Body of pancreas (tissue), 4 donors: Measurements from ENCODE around the gene PLD1. TPM values are rescaled to one million over a fixed set of nuclear protein-coding genes. Genes with fewer than 3 reads are reported as not detected.

Experiments used
- ATAC-seq: fragments of 150-250 bp; one replicate; pipeline ENCODE4 v1.9.1; 2016
- DNase-seq, 4 donors: peaks; one replicate each; pipeline ENCODE4 v3.0.0-alpha.2; 2019
- H3K27ac ChIP-seq, 4 donors: fragments of 200-600 bp; sonication (generic); 1 replicate in 3 of 4; 2 replicates in 1 of 4; pipeline versions ENCODE4 v1.5.1 to v1.6.1; 2016 to 2019; ENCODE audit warnings: mild to moderate bottlenecking in 1 of 4, mixed read lengths in 1 of 4, moderate library complexity in 1 of 4
- H3K27me3 ChIP-seq, 2 donors: fragments of 200-600 bp; sonication (generic); one replicate each; pipeline ENCODE4 v1.6.0; 2016; ENCODE audit warnings: mild to moderate bottlenecking in 1 of 2
- H3K36me3 ChIP-seq, 2 donors: fragments of 200-600 bp; sonication (generic); replicated peaks in 1 of 2; 2 replicates each; pipeline ENCODE4 v1.5.1; 2016; ENCODE audit warnings: low read depth in 2 of 2; ENCODE audit not compliant: insufficient read depth in 1 of 2
- H3K4me1 ChIP-seq: fragments of 200-600 bp; sonication (generic); one replicate; pipeline ENCODE4 v1.6.0; 2016
- H3K4me3 ChIP-seq, 2 donors: fragments of 200-600 bp; sonication (generic); 1 replicate in 1 of 2; 2 replicates in 1 of 2; pipeline ENCODE4 v1.5.1; 2016 to 2019
- H3K9me3 ChIP-seq, 3 donors: fragments of 200-600 bp; sonication (generic); 1 replicate in 2 of 3; 2 replicates in 1 of 3; pipeline ENCODE4 v1.5.1; 2016
- POLR2A ChIP-seq, 3 donors: fragments of 450-650 bp; IDR thresholded peaks; one replicate each; pipeline ENCODE4 v1.6.1; 2016; ENCODE audit warnings: antibody characterized with exemption in 3 of 3, mild to moderate bottlenecking in 2 of 3
- WGBS, 2 donors: methylation state at CpG; one replicate each; pipeline ENCODE4 v1.1.5; 2017; 5-methylcytosine and 5-hydroxymethylcytosine counted together
- intact Hi-C: fragments of 100-400 bp; cut with DNase I; formaldehyde crosslinking; loops from one replicate; pipeline ENCODE4 v1.15.1; 2023
- total RNA-seq, 2 donors: library from RNA; depleted of rRNA; stranded (reverse); fragments of >200 nt; gene quantifications; one replicate each; pipeline ENCODE4 v1.1.0, GENCODE V29; 2016
- TF ChIP-seq, protein P1 (sequence below), 7 experiments: fragments of 450-650 bp in 4 of 7; fragments of 200-600 bp in 3 of 7; sonication (generic) in 3 of 7; IDR thresholded peaks; one replicate each; pipeline ENCODE4 v1.5.1; 2016 to 2019; ENCODE audit warnings: antibody characterized with exemption in 7 of 7

The PLD1 gene
- total RNA-seq, 2 donors from 2014 or later: 60.4 to 96.2 TPM

DNA sequence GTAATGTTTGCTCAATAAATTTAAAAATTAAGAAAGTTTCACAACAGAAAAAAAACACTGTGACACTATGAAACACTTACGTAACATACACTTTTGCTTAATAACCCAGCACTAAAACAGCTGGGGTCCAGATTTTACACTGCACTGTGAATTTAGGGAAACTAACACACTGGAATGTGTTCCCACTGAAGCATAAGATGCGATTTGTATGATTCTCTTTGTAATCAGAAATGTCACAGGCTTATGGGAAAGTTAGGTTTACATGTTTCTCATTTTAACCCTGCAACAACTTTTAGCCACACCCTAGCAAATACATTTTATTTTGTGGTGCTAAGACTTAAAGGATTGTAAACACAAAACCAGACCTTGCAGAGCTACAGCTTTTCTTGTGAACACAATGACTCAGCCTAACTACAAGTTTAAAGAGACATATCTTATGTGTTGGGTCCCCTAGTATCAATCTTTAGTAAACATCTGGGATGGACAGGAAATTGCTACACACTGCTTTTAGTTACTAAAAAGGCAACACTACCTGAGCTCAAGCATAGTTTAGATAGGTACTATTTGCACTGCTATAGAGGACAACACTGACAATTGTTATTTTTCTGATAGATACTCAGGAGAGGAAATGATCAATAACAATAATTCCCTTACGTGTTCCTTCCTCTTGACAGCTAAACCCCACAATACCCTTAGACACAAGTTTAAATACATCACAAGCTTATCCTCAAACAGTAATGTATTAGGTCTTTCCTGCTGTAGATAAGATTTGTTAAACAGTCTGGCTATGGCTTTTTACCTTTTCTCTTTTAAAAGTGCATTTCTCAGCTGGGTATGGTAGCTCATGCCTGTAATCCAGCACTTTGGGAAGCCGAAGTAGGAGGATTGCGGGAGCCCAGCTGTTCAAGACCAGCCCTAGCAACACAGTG, 3.8 kb downstream of the PLD1 start:
- H3K9me3 ChIP-seq: no peaks in the 10 kb centered on the region
- intact Hi-C loops: no loop called here
- no peaks in the 10 kb centered on the region for H3K27me3 ChIP-seq
- H3K27ac ChIP-seq: peak overlapping the region in 3 of 4 donors; percentile 4 to 40 (median 33)
- no peak for DNase-seq
- 56 to 58% methylated on average over 5 of the region's 5 CpGs for WGBS, 2 donors
- ATAC-seq: no peak
- TF ChIP-seq, protein P1, sequence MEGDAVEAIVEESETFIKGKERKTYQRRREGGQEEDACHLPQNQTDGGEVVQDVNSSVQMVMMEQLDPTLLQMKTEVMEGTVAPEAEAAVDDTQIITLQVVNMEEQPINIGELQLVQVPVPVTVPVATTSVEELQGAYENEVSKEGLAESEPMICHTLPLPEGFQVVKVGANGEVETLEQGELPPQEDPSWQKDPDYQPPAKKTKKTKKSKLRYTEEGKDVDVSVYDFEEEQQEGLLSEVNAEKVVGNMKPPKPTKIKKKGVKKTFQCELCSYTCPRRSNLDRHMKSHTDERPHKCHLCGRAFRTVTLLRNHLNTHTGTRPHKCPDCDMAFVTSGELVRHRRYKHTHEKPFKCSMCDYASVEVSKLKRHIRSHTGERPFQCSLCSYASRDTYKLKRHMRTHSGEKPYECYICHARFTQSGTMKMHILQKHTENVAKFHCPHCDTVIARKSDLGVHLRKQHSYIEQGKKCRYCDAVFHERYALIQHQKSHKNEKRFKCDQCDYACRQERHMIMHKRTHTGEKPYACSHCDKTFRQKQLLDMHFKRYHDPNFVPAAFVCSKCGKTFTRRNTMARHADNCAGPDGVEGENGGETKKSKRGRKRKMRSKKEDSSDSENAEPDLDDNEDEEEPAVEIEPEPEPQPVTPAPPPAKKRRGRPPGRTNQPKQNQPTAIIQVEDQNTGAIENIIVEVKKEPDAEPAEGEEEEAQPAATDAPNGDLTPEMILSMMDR (IDR thresholded peaks at IDR 0.05): no peak
- no peak for TF ChIP-seq POLR2A (IDR thresholded peaks at IDR 0.05)
- H3K4me3 ChIP-seq: no peak overlapping the region
- peaks cover 38% of the 10 kb centered on the region for H3K4me1 ChIP-seq
- no peaks in the 10 kb centered on the region for H3K36me3 ChIP-seq

DNA sequence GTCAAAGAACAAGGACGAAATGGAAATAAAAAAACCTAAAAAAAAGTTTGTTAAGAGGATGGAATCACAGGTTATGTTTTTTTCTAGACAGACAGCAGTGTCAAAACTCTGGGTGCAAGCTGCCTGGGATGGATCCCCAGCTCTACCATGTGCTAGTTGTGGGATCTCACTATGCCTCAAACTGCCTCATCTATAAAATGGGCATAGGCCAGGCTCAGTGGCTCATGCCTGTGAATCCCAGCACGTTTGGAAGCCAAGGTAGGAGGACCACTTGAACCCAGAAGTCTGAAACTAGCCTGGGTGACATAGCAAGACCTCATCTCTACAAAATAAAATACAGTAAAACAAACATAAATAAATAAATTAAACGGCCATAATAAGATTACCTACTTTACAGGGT, 4.6 kb downstream of the PLD1 start:
- H3K9me3 ChIP-seq: no peaks in the 10 kb centered on the region
- H3K27ac ChIP-seq: peak overlapping the region in 1 of 4 donors; percentile 13
- H3K36me3 ChIP-seq: no peaks in the 10 kb centered on the region
- no peaks in the 10 kb centered on the region for H3K27me3 ChIP-seq
- H3K4me1 ChIP-seq: peaks cover 32% of the 10 kb centered on the region
- DNase-seq: no peak
- TF ChIP-seq, protein P1 (IDR thresholded peaks at IDR 0.05): no peak
- TF ChIP-seq POLR2A (IDR thresholded peaks at IDR 0.05): no peak
- WGBS, 2 donors: 46 to 47% methylated on average over 3 of the region's 3 CpGs
- no peak for ATAC-seq
- H3K4me3 ChIP-seq: no peak overlapping the region
- intact Hi-C loops: no loop called here

DNA sequence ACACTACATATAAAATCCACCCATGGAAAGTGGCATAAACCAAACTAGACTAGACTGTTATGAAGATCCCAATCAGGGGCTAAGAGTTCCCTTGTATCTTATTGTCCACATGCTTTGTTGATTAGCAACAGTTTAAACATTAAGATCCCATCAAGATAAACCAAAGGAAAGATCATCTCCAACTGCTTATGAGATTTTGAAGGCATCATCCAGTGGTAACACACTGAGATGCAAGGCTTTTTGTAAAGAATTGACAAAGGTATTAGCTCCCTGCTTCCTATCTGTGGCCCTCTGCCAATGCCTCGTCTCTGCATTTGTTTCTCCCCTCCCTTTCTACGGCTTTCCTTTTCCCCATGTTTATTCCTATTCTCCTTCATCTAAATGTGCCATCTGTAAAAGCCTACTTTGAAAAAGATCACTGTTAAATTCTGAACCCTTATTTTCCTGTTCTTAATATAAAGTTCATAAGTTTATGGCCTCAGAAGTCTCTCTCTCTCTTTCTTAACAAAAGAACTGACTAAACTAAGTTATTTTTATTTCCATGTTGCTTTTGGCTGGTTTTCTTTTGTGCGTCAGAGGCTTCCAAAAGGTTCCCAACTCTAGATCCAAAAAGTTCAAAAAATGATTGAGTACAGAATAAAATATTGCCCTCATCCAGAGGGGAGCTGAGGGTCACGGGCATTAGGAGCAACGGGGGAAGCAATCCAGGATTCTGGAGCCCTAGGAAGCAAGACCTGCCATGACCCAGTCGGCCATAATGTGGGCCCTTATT, 5.5 kb downstream of the PLD1 start:
- no peaks in the 10 kb centered on the region for H3K27me3 ChIP-seq
- intact Hi-C loops: no loop called here
- no peaks in the 10 kb centered on the region for H3K36me3 ChIP-seq
- no peak overlapping the region for H3K4me3 ChIP-seq
- 65 to 67% methylated on average over 6 of the region's 6 CpGs for WGBS, 2 donors
- peak overlapping the region in 1 of 4 donors; percentile 13 for H3K27ac ChIP-seq
- ATAC-seq: no peak
- no peak for DNase-seq
- no peaks in the 10 kb centered on the region for H3K9me3 ChIP-seq
- TF ChIP-seq, protein P1 (IDR thresholded peaks at IDR 0.05): no peak
- no peak for TF ChIP-seq POLR2A (IDR thresholded peaks at IDR 0.05)
- H3K4me1 ChIP-seq: peaks cover 31% of the 10 kb centered on the region

DNA sequence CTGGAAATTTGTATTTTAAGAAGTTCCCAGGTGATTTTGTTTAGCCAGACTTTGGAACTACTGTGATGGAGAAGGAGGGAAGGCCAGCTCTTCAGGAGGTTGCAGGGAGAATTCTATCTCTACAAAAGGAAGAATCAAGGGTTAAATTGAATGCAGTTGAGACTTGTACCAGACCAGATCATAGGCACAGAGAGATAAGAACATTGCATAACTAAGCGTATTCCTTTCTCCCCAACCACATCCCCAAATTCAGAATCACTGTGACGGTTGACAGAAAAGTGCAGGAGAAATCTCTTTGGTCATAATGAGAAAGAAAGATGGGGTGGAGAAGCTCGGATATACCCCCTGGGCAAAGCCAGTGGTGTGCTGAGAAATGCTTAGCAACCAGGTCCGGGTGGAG, 7.2 kb downstream of the PLD1 start:
- WGBS, 2 donors: 85 to 89% methylated on average over 4 of the region's 4 CpGs
- Histone ChIP-seq H3K4me1 (peaks cover 25% of the 10 kb centered on the region), H3K27ac (peak overlapping the region in 1 of 4 donors; percentile 28), H3K9me3 (no peaks in the 10 kb centered on the region), H3K36me3 (no peaks in the 10 kb centered on the region), H3K4me3 (no peak overlapping the region), H3K27me3 (no peaks in the 10 kb centered on the region)
- ATAC-seq (no peak), DNase-seq (no peak)
- TF ChIP-seq POLR2A (IDR thresholded peaks at IDR 0.05): no peak
- intact Hi-C loops: no loop called here

DNA sequence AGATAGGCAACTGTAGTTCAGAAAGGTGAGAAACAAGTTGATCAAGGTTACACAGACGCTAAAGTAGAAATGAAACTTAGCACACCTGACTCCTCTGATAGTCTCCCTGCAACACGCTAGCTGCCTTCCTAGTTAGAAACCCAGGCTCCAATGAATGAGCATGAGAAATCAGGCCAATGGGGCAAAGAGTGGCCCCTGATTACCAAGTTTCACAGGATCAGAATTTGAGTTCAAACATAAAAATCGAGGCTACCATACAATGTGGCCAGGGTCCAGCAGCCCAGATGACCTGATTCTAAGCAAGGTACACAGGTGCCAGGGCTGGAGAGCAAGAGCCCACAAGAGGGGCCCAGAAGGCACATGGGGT, 7.7 kb downstream of the PLD1 start:
- Histone ChIP-seq H3K27ac (peak overlapping the region in 3 of 4 donors; percentile 3 to 41 (median 28)), H3K4me3 (no peak overlapping the region), H3K36me3 (no peaks in the 10 kb centered on the region), H3K27me3 (no peaks in the 10 kb centered on the region), H3K4me1 (peaks cover 25% of the 10 kb centered on the region), H3K9me3 (no peaks in the 10 kb centered on the region)
- intact Hi-C loops: no loop called here
- DNase-seq (peak in 1 of 4 donors; percentile 36), ATAC-seq (no peak)
- no peak for TF ChIP-seq POLR2A (IDR thresholded peaks at IDR 0.05)
- TF ChIP-seq, protein P1 (IDR thresholded peaks at IDR 0.05): no peak
- WGBS, 2 donors: 27 to 36% methylated on average over 3 of the region's 3 CpGs
